WTC11 (cell line): ENCODE data around the gene ATXN7L3. TPM values are rescaled to one million over a fixed set of nuclear protein-coding genes. Genes with fewer than 3 reads are reported as not detected.
A peak's percentile ranks its signal among the peaks of the same experiment; 100 is the strongest.

Experiments used
- ATAC-seq: fragments of 200-7000 bp; cut with Tn5 transposase; 2 replicates; pipeline ENCODE4 v1.10.0; 2021; ENCODE audit warnings: mild to moderate bottlenecking, moderate library complexity
- CTCF ChIA-PET: fragments of 300-600 bp; sonication (Branson Sonifier 250); formaldehyde crosslinking; loops from one replicate; lab custom pipeline; 2021; ENCODE audit warnings: antibody characterized with exemption; lab: Charles Lee
- POLR2A ChIA-PET: fragments of 350-600 bp; sonication (Branson Sonifier 250); formaldehyde crosslinking; loops from one replicate; lab custom pipeline; 2021; ENCODE audit warnings: antibody characterized with exemption; lab: Charles Lee
- DNase-seq: peaks from one replicate; pipeline ENCODE4 v3.0.0; 2021; ENCODE audit warnings: low spot score
- H3K27ac Mint-ChIP-seq: 2 replicates; pipeline ENCODE4 v1.8.0; 2021; ENCODE audit warnings: mixed read lengths
- H3K27me3 Mint-ChIP-seq: 2 replicates; pipeline ENCODE4 v1.8.0; 2021; ENCODE audit warnings: low read depth, mild to moderate bottlenecking, moderate library complexity, mixed read lengths
- H3K36me3 Mint-ChIP-seq: 2 replicates; pipeline ENCODE4 v1.8.0; 2021; ENCODE audit warnings: mixed read lengths
- H3K4me1 Mint-ChIP-seq: 2 replicates; pipeline ENCODE4 v1.8.0; 2022; ENCODE audit warnings: mixed read lengths
- H3K4me3 Mint-ChIP-seq: 2 replicates; pipeline ENCODE4 v1.8.0; 2021; ENCODE audit warnings: mild to moderate bottlenecking, moderate library complexity, mixed read lengths
- H3K9me3 Mint-ChIP-seq: 2 replicates; pipeline ENCODE4 v1.8.0; 2021; ENCODE audit warnings: mixed read lengths
- ATF1 ChIP-seq: sonication (generic); formaldehyde crosslinking; IDR thresholded peaks from 2 replicates; pipeline ENCODE4 v1.8.1; 2023; ENCODE audit warnings: mild to moderate bottlenecking, moderate library complexity, missing genetic modification reagents
- CREM ChIP-seq: sonication (generic); formaldehyde crosslinking; IDR thresholded peaks from 2 replicates; pipeline ENCODE4 v1.8.1; 2022; ENCODE audit warnings: mild to moderate bottlenecking, missing genetic modification reagents, moderate library complexity
- MYBL2 ChIP-seq: sonication (generic); formaldehyde crosslinking; IDR thresholded peaks from 2 replicates; pipeline ENCODE4 v1.8.1; 2023; ENCODE audit warnings: mild to moderate bottlenecking, moderate library complexity, missing genetic modification reagents
- SP1 ChIP-seq: sonication (generic); formaldehyde crosslinking; conservative IDR thresholded peaks from 2 replicates; pipeline ENCODE4 v1.8.1; 2022; ENCODE audit warnings: missing genetic modification reagents
- TEAD4 ChIP-seq: sonication (generic); formaldehyde crosslinking; IDR thresholded peaks from 2 replicates; pipeline ENCODE4 v1.8.0; 2022; ENCODE audit warnings: mild to moderate bottlenecking, missing genetic modification reagents
- ZNF263 ChIP-seq: sonication (generic); formaldehyde crosslinking; IDR thresholded peaks from 2 replicates; pipeline ENCODE4 v1.8.1; 2022; ENCODE audit warnings: low read depth, mild to moderate bottlenecking, moderate library complexity, missing genetic modification reagents
- ZNF396 ChIP-seq: fragments of 250-450 bp; sonication (Bioruptor Pico); IDR thresholded peaks from 2 replicates; pipeline ENCODE4 v1.8.0; 2021; ENCODE audit warnings: mild to moderate bottlenecking, moderate library complexity, borderline replicate concordance
- total RNA-seq: library from RNA; stranded (reverse); gene quantifications from 3 replicates; pipeline ENCODE4 v1.2.3, GENCODE V29; 2021
- TF ChIP-seq, protein P1 (sequence below): fragments of 250-450 bp; sonication (Bioruptor Pico); conservative IDR thresholded peaks from 2 replicates; pipeline ENCODE4 v1.9.0; 2021; ENCODE audit warnings: mild to moderate bottlenecking
- TF ChIP-seq, protein P2 (sequence below): fragments of 250-450 bp; sonication (Bioruptor Pico); IDR thresholded peaks from 2 replicates; pipeline ENCODE4 v1.9.0; 2021; ENCODE audit warnings: moderate library complexity, mild to moderate bottlenecking, inconsistent platforms, borderline replicate concordance
- TF ChIP-seq, protein P3 (sequence below): sonication (generic); formaldehyde crosslinking; conservative IDR thresholded peaks from 2 replicates; pipeline ENCODE4 v1.8.1; 2022; ENCODE audit warnings: mild to moderate bottlenecking, missing genetic modification reagents
- TF ChIP-seq, protein P4 (sequence below): sonication (generic); formaldehyde crosslinking; IDR thresholded peaks from 2 replicates; pipeline ENCODE4 v1.8.0; 2023; ENCODE audit warnings: missing genetic modification reagents, mild to moderate bottlenecking, borderline replicate concordance
- TF ChIP-seq, protein P5 (sequence below): sonication (generic); formaldehyde crosslinking; IDR thresholded peaks from 2 replicates; pipeline ENCODE4 v1.8.1; 2023; ENCODE audit warnings: mild to moderate bottlenecking, missing genetic modification reagents, moderate library complexity
- TF ChIP-seq, protein P6 (sequence below): sonication (generic); formaldehyde crosslinking; IDR thresholded peaks from 2 replicates; pipeline ENCODE4 v1.8.0; 2022; ENCODE audit warnings: mild to moderate bottlenecking, missing genetic modification reagents
- TF ChIP-seq, protein P7 (sequence below): sonication (generic); formaldehyde crosslinking; IDR thresholded peaks from 2 replicates; pipeline ENCODE4 v1.8.0; 2022; ENCODE audit warnings: mild to moderate bottlenecking, missing genetic modification reagents
- TF ChIP-seq, protein P8 (sequence below): fragments of 250-450 bp; sonication (Bioruptor Pico); IDR thresholded peaks from 2 replicates; pipeline ENCODE4 v1.9.0; 2021; ENCODE audit warnings: mild to moderate bottlenecking

ATXN7L3 gene
- total RNA-seq, 1 experiment from 2014 or later: 114 TPM

DNA sequence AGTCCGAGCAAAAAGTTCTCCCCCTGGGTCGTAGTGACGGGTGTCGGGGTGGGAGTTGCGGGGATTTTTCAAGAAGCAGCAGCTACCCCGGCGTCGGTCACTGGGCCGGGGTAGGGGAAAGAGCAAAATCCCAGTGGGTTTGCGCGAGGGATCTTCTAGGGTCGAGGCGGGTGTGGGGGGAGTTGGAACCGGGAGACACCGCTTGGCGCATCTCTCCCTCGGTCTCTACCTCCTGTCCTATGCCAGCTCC, 22.1 kb upstream of the ATXN7L3 start:
- no peak for DNase-seq
- H3K27ac Mint-ChIP-seq: peak overlapping the region; percentile 91
- H3K4me3 Mint-ChIP-seq: peak overlapping the region; percentile 80
- CTCF ChIA-PET: interaction anchor here (0.6 to 4.7 kb wide), 33 partner anchors 8 to 698 kb away, joined by 3 to 73 read pairs (median 4); partner anchors contain the start of genes ATXN7L3, FAM171A2, GRN and RUNDC3A
- no peaks in the 10 kb centered on the region for H3K9me3 Mint-ChIP-seq
- peaks cover 16% of the 10 kb centered on the region for H3K4me1 Mint-ChIP-seq
- H3K27me3 Mint-ChIP-seq: no peaks in the 10 kb centered on the region
- ATAC-seq: no peak
- TF ChIP-seq TEAD4 (CRISPR knock-in tag): no peak
- TF ChIP-seq ZNF396 (CRISPR knock-in tag): no peak
- TF ChIP-seq, protein P1, sequence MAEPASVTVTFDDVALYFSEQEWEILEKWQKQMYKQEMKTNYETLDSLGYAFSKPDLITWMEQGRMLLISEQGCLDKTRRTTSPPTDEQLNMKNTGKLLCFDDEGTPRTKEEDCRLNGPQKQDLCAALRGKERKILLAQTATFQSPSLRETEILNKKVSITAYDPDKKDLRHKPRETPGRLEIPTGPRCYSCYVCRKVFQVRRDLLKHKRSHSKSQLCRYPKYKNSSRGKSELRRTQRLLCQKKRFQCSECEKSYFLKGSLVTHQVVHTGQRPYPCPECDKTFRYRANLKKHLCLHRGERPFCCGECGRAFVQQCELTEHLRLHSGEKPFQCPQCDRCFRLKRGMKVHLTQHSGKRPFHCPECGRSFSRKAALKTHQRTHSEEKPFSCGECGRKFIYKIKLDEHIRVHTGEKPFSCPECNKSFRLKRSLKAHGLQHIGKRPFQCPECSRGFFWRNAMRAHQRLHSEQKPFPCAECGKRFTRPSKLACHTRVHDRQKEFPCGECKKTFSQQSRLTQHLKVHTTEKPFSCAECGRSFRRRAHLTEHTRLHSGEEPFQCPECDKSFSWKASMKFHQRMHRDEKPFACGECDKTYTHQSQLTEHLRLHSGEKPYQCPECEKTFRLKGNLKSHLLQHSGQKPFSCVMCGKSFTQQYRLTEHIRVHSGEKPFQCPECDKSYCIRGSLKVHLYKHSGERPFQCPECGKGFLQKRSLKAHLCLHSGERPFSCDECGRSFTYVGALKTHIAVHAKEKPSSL (CRISPR knock-in tag): no peak
- TF ChIP-seq, protein P2, sequence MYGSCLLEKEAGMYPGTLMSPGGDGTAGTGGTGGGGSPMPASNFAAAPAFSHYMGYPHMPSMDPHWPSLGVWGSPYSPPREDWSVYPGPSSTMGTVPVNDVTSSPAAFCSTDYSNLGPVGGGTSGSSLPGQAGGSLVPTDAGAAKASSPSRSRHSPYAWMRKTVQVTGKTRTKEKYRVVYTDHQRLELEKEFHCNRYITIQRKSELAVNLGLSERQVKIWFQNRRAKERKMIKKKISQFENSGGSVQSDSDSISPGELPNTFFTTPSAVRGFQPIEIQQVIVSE: no peak
- peak; percentile 3; the same call in 1 of the 2 replicates for TF ChIP-seq CREM (CRISPR knock-in tag)
- TF ChIP-seq, protein P3, sequence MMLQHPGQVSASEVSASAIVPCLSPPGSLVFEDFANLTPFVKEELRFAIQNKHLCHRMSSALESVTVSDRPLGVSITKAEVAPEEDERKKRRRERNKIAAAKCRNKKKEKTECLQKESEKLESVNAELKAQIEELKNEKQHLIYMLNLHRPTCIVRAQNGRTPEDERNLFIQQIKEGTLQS (CRISPR knock-in tag): no peak
- no peak for TF ChIP-seq ATF1 (CRISPR knock-in tag)
- H3K36me3 Mint-ChIP-seq: peaks cover 6% of the 10 kb centered on the region
- POLR2A ChIA-PET: interaction anchor here (0.5 to 3.5 kb wide), 17 partner anchors 11 to 578 kb away, joined by 3 to 28 read pairs (median 4); partner anchors contain the start of genes HDAC5, NAGS, RUNDC3A and SLC25A39

DNA sequence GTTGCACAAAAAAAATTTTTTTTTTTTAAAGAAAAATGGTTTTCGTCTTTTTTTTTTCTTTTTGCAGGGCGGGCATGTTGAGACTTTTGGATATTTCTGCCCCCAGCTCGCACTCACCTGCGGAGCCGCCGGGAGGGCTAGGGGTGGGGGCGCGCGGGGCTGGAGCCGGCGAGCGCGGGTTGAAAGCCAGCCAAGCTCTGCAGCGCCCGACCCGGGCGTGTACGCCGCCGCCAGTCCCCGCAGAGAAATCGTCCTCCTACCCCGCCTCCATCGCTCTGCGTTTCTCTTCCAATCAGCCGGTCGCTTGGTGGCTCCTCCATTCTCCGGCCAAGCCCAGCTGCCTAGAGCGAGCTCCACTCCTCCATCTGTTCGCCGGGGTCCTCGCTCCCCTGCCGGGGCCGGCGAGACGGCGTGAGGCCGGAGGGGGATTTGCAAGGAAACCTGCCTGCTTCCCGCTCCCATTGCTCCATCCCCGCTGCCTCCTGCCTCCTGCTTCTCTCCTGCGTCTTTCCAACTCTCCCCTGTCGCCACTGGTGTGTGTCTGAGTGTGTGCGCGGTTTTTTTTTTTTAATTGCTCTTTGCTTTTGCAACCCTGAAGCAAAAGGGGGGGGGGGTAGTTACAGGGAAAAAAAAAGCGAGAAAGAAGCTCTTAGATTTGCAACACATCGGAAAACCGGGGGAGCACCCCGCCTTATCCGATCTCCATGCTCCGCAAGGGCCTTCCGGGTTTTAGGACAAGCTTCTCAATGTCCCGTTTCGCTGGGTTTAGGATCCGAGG, 21.6 kb upstream of the ATXN7L3 start:
- POLR2A ChIA-PET: interaction anchor here (0.5 to 3.5 kb wide), 20 partner anchors 11 to 578 kb away, joined by 3 to 28 read pairs (median 4); partner anchors contain the start of genes HDAC5, NAGS, RUNDC3A and SLC25A39
- CTCF ChIA-PET: interaction anchor here (0.6 to 4.7 kb wide), 35 partner anchors 9 to 699 kb away, joined by 3 to 73 read pairs (median 4); partner anchors contain the start of genes ATXN7L3, FAM171A2, GRN and RUNDC3A
- H3K4me3 Mint-ChIP-seq: peak overlapping the region; percentile 80
- TF ChIP-seq, protein P4, sequence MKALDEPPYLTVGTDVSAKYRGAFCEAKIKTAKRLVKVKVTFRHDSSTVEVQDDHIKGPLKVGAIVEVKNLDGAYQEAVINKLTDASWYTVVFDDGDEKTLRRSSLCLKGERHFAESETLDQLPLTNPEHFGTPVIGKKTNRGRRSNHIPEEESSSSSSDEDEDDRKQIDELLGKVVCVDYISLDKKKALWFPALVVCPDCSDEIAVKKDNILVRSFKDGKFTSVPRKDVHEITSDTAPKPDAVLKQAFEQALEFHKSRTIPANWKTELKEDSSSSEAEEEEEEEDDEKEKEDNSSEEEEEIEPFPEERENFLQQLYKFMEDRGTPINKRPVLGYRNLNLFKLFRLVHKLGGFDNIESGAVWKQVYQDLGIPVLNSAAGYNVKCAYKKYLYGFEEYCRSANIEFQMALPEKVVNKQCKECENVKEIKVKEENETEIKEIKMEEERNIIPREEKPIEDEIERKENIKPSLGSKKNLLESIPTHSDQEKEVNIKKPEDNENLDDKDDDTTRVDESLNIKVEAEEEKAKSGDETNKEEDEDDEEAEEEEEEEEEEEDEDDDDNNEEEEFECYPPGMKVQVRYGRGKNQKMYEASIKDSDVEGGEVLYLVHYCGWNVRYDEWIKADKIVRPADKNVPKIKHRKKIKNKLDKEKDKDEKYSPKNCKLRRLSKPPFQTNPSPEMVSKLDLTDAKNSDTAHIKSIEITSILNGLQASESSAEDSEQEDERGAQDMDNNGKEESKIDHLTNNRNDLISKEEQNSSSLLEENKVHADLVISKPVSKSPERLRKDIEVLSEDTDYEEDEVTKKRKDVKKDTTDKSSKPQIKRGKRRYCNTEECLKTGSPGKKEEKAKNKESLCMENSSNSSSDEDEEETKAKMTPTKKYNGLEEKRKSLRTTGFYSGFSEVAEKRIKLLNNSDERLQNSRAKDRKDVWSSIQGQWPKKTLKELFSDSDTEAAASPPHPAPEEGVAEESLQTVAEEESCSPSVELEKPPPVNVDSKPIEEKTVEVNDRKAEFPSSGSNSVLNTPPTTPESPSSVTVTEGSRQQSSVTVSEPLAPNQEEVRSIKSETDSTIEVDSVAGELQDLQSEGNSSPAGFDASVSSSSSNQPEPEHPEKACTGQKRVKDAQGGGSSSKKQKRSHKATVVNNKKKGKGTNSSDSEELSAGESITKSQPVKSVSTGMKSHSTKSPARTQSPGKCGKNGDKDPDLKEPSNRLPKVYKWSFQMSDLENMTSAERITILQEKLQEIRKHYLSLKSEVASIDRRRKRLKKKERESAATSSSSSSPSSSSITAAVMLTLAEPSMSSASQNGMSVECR (CRISPR knock-in tag): peak; percentile 53; the same call in 1 of the 2 replicates
- 0 out of 2 replicates have a peak, but pooled peaks have one; percentile 29 for TF ChIP-seq MYBL2
- TF ChIP-seq, protein P5, sequence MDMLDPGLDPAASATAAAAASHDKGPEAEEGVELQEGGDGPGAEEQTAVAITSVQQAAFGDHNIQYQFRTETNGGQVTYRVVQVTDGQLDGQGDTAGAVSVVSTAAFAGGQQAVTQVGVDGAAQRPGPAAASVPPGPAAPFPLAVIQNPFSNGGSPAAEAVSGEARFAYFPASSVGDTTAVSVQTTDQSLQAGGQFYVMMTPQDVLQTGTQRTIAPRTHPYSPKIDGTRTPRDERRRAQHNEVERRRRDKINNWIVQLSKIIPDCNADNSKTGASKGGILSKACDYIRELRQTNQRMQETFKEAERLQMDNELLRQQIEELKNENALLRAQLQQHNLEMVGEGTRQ (CRISPR knock-in tag): no peak
- TF ChIP-seq ZNF263 (CRISPR knock-in tag): peak; percentile 21; the same call in 1 of the 2 replicates
- peak; percentile 20; the same call in 1 of the 2 replicates for TF ChIP-seq CREM (CRISPR knock-in tag)
- TF ChIP-seq SP1 (CRISPR knock-in tag): peak; percentile 60; the same call in 1 of the 2 replicates
- TF ChIP-seq, protein P6, sequence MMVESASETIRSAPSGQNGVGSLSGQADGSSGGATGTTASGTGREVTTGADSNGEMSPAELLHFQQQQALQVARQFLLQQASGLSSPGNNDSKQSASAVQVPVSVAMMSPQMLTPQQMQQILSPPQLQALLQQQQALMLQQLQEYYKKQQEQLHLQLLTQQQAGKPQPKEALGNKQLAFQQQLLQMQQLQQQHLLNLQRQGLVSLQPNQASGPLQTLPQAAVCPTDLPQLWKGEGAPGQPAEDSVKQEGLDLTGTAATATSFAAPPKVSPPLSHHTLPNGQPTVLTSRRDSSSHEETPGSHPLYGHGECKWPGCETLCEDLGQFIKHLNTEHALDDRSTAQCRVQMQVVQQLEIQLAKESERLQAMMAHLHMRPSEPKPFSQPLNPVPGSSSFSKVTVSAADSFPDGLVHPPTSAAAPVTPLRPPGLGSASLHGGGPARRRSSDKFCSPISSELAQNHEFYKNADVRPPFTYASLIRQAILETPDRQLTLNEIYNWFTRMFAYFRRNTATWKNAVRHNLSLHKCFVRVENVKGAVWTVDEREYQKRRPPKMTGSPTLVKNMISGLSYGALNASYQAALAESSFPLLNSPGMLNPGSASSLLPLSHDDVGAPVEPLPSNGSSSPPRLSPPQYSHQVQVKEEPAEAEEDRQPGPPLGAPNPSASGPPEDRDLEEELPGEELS (CRISPR knock-in tag): 0 out of 2 replicates have a peak, but pooled peaks have one; percentile 14
- TF ChIP-seq, protein P7, sequence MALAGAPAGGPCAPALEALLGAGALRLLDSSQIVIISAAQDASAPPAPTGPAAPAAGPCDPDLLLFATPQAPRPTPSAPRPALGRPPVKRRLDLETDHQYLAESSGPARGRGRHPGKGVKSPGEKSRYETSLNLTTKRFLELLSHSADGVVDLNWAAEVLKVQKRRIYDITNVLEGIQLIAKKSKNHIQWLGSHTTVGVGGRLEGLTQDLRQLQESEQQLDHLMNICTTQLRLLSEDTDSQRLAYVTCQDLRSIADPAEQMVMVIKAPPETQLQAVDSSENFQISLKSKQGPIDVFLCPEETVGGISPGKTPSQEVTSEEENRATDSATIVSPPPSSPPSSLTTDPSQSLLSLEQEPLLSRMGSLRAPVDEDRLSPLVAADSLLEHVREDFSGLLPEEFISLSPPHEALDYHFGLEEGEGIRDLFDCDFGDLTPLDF (CRISPR knock-in tag): no peak
- TF ChIP-seq, protein P8, sequence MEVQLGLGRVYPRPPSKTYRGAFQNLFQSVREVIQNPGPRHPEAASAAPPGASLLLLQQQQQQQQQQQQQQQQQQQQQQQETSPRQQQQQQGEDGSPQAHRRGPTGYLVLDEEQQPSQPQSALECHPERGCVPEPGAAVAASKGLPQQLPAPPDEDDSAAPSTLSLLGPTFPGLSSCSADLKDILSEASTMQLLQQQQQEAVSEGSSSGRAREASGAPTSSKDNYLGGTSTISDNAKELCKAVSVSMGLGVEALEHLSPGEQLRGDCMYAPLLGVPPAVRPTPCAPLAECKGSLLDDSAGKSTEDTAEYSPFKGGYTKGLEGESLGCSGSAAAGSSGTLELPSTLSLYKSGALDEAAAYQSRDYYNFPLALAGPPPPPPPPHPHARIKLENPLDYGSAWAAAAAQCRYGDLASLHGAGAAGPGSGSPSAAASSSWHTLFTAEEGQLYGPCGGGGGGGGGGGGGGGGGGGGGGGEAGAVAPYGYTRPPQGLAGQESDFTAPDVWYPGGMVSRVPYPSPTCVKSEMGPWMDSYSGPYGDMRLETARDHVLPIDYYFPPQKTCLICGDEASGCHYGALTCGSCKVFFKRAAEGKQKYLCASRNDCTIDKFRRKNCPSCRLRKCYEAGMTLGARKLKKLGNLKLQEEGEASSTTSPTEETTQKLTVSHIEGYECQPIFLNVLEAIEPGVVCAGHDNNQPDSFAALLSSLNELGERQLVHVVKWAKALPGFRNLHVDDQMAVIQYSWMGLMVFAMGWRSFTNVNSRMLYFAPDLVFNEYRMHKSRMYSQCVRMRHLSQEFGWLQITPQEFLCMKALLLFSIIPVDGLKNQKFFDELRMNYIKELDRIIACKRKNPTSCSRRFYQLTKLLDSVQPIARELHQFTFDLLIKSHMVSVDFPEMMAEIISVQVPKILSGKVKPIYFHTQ (CRISPR knock-in tag): no peak

More for the DNA sequence above, 21.6 kb upstream of the ATXN7L3 start:
- Mint-ChIP-seq H3K36me3 (peaks cover 11% of the 10 kb centered on the region), H3K9me3 (no peaks in the 10 kb centered on the region), H3K27me3 (no peaks in the 10 kb centered on the region), H3K27ac (peak overlapping the region; percentile 91), H3K4me1 (peaks cover 17% of the 10 kb centered on the region)
- DNase-seq (peak; percentile 77), ATAC-seq (peak; percentile 27)
